Upper lobe of left lung (tissue), 6 donors: ENCODE data around the gene CCT6A. TPM values are rescaled to one million over a fixed set of nuclear protein-coding genes. Genes with fewer than 3 reads are reported as not detected.
"Not testable (repeated sequence)": the region's sequence is repeated elsewhere in the genome, so short reads cannot be mapped to it uniquely, and the experiment has no call there.

Experiments
- ATAC-seq, 2 donors: fragments of 200-7000 bp; cut with Tn5 transposase; one replicate each; pipeline ENCODE4 v1.9.1; 2022; ENCODE audit warnings: mild to moderate bottlenecking in 2 of 2, moderate library complexity in 2 of 2; ENCODE audit not compliant: low FRiP score in 2 of 2
- DNase-seq, 2 donors: peaks; one replicate each; pipeline ENCODE4 v3.0.0-alpha.2; 2019 to 2020
- H3K27ac ChIP-seq, 4 donors: fragments of 200-600 bp; sonication (generic); one replicate each; pipeline ENCODE4 v1.5.1; 2016 to 2019
- H3K27me3 ChIP-seq, 4 donors: fragments of 200-600 bp; sonication (generic); one replicate each; pipeline ENCODE4 v1.5.1; 2017 to 2019
- H3K36me3 ChIP-seq, 4 donors: fragments of 200-600 bp; sonication (generic); one replicate each; pipeline ENCODE4 v1.5.1; 2016 to 2019
- H3K4me1 ChIP-seq, 4 donors: fragments of 200-600 bp; sonication (generic); one replicate each; pipeline ENCODE4 v1.5.1; 2018 to 2019
- H3K4me3 ChIP-seq, 4 donors: fragments of 200-600 bp; sonication (generic); one replicate each; pipeline ENCODE4 v1.5.1; 2017 to 2019; ENCODE audit warnings: mild to moderate bottlenecking in 2 of 4, moderate library complexity in 1 of 4
- H3K9me3 ChIP-seq, 4 donors: fragments of 200-600 bp; sonication (generic); one replicate each; pipeline ENCODE4 v1.5.1; 2018 to 2019
- EP300 ChIP-seq, 4 donors: sonication (generic); formaldehyde crosslinking; IDR thresholded peaks; one replicate each; pipeline ENCODE4 v1.5.1; 2017; ENCODE audit warnings: antibody characterized with exemption in 4 of 4, control low read depth in 2 of 4
- POLR2A ChIP-seq, 4 donors: fragments of 450-650 bp; IDR thresholded peaks; one replicate each; pipeline ENCODE4 v1.5.1; 2016 to 2017; ENCODE audit warnings: antibody characterized with exemption in 4 of 4, mild to moderate bottlenecking in 2 of 4
- POLR2AphosphoS5 ChIP-seq, 2 donors: sonication (generic); formaldehyde crosslinking; IDR thresholded peaks; one replicate each; pipeline ENCODE4 v1.5.1; 2017; ENCODE audit warnings: antibody characterized with exemption in 2 of 2
- WGBS, 2 donors: methylation state at CpG; one replicate each; pipeline ENCODE4 v1.1.5; 2017 to 2018; 5-methylcytosine and 5-hydroxymethylcytosine counted together
- total RNA-seq, 6 donors: library from RNA; depleted of rRNA in 4 of 6; stranded (reverse); fragments of >200 nt in 4 of 6; gene quantifications; one replicate each; pipeline versions ENCODE4 v1.1.0 to v1.2.1, GENCODE V29; 2016 to 2021
- TF ChIP-seq, protein P1 (sequence below), 6 experiments: fragments of 450-650 bp in 4 of 6; fragments of 200-600 bp in 2 of 6; sonication (generic) in 2 of 6; IDR thresholded peaks; one replicate each; pipeline ENCODE4 v1.5.1; 2016 to 2019; ENCODE audit warnings: antibody characterized with exemption in 6 of 6
- donor health status: DM: no; HTN: no; CAD: no; lungs with moderate emphysema.
- donor health status: DM: no; HTN: yes; CAD: no; lungs with severe emphysema.

CCT6A gene
- total RNA-seq, 6 donors from 2014 or later, result 48.4 to 115 (median 67.6) TPM

DNA sequence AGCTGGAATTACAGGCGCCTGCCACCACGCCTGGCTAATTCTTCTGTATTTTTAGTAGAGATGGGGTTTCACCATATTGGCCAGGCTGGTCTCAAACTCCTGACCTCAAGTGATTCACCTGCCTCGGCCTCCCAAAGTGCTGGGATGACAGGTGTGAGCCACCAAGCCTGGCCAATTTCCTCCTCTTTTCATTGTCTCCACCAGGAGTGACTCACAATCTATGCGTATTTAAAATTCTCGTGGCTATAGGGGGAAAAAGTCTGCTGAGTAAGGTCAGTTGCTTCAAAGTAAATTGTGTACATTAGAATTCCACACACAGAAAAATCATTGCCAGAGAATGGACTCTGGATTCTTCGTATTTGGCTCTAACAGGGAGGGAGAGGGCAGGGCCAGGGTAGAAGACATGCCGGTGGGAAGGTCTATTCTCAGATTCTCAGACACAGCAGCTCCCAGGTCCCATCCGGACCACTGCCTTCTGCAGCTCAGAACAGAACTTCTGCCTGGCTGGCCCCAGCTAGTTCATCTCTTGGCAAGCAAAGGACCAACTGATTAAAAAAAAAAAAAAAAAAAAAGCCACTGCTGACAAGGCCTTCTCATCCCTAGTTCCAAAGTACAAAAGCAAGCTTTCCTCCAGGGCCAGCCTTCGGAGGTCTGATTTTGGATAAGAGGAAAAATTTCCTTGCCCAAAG is 22.5 kb upstream of the CCT6A start:
- WGBS, 2 donors, result 88 to 93% methylated on average over 9 of the region's 9 CpGs
- DNase-seq, result no peak
- Histone ChIP-seq H3K36me3 (peaks cover 0 to 6% (median 5%) of the 10 kb centered on the region in 4 donors), H3K4me3 (no peak overlapping the region), H3K27me3 (no peaks in the 10 kb centered on the region), H3K4me1 (peaks cover 0 to 8% (median 6%) of the 10 kb centered on the region in 4 donors), H3K9me3 (no peaks in the 10 kb centered on the region), H3K27ac (no peak overlapping the region)
- no peak for ATAC-seq
- no peak for TF ChIP-seq POLR2AphosphoS5 (IDR thresholded peaks at IDR 0.05)

- Histone ChIP-seq H3K9me3 (no peaks in the 10 kb centered on the region), H3K27ac (no peak overlapping the region), H3K4me1 (peaks cover 0 to 14% (median 7%) of the 10 kb centered on the region in 4 donors), H3K27me3 (no peaks in the 10 kb centered on the region), H3K36me3 (peaks cover 0 to 6% (median 5%) of the 10 kb centered on the region in 4 donors), H3K4me3 (no peak overlapping the region)
- no peak for TF ChIP-seq POLR2A (IDR thresholded peaks at IDR 0.05)
- TF ChIP-seq POLR2AphosphoS5 (IDR thresholded peaks at IDR 0.05), result no peak
- TF ChIP-seq, protein P1, sequence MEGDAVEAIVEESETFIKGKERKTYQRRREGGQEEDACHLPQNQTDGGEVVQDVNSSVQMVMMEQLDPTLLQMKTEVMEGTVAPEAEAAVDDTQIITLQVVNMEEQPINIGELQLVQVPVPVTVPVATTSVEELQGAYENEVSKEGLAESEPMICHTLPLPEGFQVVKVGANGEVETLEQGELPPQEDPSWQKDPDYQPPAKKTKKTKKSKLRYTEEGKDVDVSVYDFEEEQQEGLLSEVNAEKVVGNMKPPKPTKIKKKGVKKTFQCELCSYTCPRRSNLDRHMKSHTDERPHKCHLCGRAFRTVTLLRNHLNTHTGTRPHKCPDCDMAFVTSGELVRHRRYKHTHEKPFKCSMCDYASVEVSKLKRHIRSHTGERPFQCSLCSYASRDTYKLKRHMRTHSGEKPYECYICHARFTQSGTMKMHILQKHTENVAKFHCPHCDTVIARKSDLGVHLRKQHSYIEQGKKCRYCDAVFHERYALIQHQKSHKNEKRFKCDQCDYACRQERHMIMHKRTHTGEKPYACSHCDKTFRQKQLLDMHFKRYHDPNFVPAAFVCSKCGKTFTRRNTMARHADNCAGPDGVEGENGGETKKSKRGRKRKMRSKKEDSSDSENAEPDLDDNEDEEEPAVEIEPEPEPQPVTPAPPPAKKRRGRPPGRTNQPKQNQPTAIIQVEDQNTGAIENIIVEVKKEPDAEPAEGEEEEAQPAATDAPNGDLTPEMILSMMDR (IDR thresholded peaks at IDR 0.05), result no peak
- TF ChIP-seq EP300 (IDR thresholded peaks at IDR 0.05), result no peak
- no peak for DNase-seq
- 93 to 95% methylated on average over 8 of the region's 8 CpGs for WGBS, 2 donors
- ATAC-seq, result no peak
These were observed 21.2 kb upstream of the CCT6A start for GRCh38 chr7:56030340-56030739.

GRCh38 chr7:56031556-56031955 is 20.0 kb upstream of the CCT6A start:
- not testable (repeated sequence) for H3K4me3 ChIP-seq, ATAC-seq, H3K9me3 ChIP-seq, H3K27ac ChIP-seq, H3K27me3 ChIP-seq, DNase-seq, H3K36me3 ChIP-seq
- 77 to 82% methylated on average over 7 to 8 of the region's 8 CpGs for WGBS, 2 donors
- peaks cover 0 to 14% (median 7%) of the 10 kb centered on the region in 4 donors for H3K4me1 ChIP-seq

GRCh38 chr7:56032578-56032977 is 19.0 kb upstream of the CCT6A start:
- H3K4me1 ChIP-seq, result peaks cover 0 to 14% (median 7%) of the 10 kb centered on the region in 4 donors
- WGBS, 2 donors, result 96 to 99% methylated on average over 7 of the region's 7 CpGs
- DNase-seq, H3K9me3 ChIP-seq, ATAC-seq, H3K27ac ChIP-seq, H3K27me3 ChIP-seq, H3K36me3 ChIP-seq, H3K4me3 ChIP-seq: not testable (repeated sequence)

DNA sequence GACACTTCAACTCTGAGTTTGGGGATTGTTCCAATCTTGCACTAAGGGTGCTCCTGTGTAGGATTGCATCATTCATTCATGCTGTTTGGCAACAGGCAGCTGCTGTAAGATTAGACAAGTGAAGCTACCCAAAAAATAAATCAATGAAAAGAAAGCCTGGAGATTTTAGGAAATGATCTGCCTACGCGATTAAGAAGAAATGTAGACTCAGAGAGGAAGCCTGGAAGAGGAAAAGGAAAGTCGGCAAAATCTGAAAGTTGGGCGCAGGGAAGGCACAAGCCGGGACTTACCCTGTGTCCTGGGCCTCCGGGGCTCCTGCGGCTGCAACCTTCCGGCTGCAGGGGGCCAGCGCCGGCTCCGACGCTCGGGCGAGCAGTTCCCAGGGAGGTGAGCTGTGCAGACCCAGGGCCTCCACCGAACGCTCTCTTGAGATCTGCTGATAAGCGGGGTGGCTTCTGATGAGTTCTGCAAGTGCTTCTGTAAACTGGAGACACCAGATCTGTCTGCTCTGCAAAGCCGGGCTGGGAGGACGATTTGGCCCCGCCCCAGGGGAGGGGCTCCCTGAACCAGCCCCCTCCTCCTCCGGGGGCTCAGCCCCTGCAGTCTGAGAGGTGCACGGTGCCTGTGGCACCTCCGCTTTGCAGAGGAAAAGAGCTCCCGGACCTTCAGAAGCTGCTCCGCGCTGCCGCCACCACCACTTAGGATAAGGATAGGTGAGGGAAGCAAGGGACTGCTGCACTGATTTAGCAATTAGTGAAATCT is 17.7 kb upstream of the CCT6A start:
- peaks cover 0 to 14% (median 7%) of the 10 kb centered on the region in 4 donors for H3K4me1 ChIP-seq
- peak overlapping the region in 3 of 4 donors; percentile 24 to 71 (median 57) for H3K27ac ChIP-seq
- H3K36me3 ChIP-seq, result peaks cover 0 to 6% (median 5%) of the 10 kb centered on the region in 4 donors
- ATAC-seq (peak; percentile 89 to 92), DNase-seq (peak; percentile 68 to 86)
- H3K4me3 ChIP-seq, result peak overlapping the region; percentile 65 to 82 (median 72)
- no peaks in the 10 kb centered on the region for H3K9me3 ChIP-seq
- H3K27me3 ChIP-seq, result no peaks in the 10 kb centered on the region
- no peak for TF ChIP-seq EP300 (IDR thresholded peaks at IDR 0.05)
- TF ChIP-seq, protein P1 (IDR thresholded peaks at IDR 0.05), result peak in 4 of 6 experiments; percentile 22 to 53 (median 28)
- 0% methylated on average over 8 to 22 of the region's 27 CpGs for WGBS, 2 donors

- Histone ChIP-seq H3K4me3 (no peak overlapping the region), H3K27me3 (no peaks in the 10 kb centered on the region), H3K4me1 (no peaks in the 10 kb centered on the region), H3K9me3 (no peaks in the 10 kb centered on the region), H3K27ac (no peak overlapping the region), H3K36me3 (no peaks in the 10 kb centered on the region)
- WGBS, 2 donors, result 75 to 86% methylated on average over 3 of the region's 3 CpGs
- no peak for ATAC-seq
- TF ChIP-seq POLR2A (IDR thresholded peaks at IDR 0.05), result no peak
- TF ChIP-seq POLR2AphosphoS5 (IDR thresholded peaks at IDR 0.05), result no peak
- TF ChIP-seq EP300 (IDR thresholded peaks at IDR 0.05), result no peak
- TF ChIP-seq, protein P1 (IDR thresholded peaks at IDR 0.05), result no peak
- DNase-seq, result no peak
These were observed 10.8 kb upstream of the CCT6A start for GRCh38 chr7:56040730-56041129.

DNA sequence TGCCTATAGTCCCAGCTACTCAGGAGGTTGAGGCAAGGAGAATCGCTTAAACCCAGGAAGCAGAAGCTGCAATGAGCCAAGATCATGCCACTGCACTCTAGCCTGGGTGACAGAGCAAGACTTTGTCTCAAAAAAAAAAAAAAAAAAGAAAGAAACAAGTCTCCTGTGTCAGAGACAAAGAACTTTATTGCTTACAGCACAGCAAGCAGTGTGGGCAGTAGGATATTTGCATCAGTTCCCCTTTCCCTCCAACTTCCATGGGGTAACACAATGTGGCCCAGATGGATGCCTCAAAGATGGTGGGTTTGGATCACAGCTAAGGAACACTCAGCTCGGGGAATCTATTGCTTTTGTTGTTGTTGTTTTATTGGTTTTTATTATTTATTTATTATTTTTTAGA is 5.8 kb upstream of the CCT6A start:
- peak overlapping the region in 3 of 4 donors; percentile 34 to 76 (median 72) for H3K27ac ChIP-seq
- 79 to 94% methylated on average over 2 of the region's 2 CpGs for WGBS, 2 donors
- H3K4me3 ChIP-seq, H3K36me3 ChIP-seq, H3K27me3 ChIP-seq, DNase-seq, H3K9me3 ChIP-seq, ATAC-seq: not testable (repeated sequence)
- peaks cover 18 to 38% (median 23%) of the 10 kb centered on the region in 4 donors for H3K4me1 ChIP-seq
